ENCODE results near the gene DDX1. TPM values are rescaled to one million over a fixed set of nuclear protein-coding genes. Genes with fewer than 3 reads are reported as not detected.

DDX1 gene
- total RNA-seq, 1 experiment from 2014 or later = 115 TPM

DNA sequence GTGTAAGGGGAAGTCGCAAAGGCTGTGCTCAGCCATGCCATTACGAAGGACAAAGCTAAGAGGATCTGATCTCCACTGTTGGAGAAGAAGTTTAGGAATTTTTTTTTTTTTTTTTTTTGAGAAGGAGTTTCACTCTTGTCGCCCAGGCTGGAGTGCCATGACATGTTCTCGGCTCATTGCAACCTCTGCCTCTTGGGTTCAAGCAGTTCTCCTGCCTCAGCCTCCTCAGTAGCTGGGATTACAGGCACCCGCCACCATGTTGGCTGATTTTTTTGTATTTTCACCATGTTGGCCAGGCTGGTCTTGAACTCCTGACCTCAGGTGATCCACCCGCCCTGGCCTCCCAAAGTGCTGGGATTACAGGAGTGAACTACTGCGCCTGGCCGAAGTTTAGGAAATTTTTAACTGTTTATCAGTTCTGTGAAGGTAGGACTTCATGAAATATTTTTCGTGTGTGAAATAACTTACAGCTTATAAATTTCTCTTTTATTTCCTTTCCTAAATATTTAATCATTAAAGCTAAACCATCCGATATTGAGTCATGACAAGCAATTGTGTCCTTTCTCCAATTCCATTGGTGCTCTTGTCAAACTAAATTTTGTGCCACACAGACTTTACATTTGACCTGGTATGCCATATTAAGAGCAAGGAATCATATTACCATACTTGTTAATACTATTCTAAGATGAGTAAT is 22.2 kb downstream of the DDX1 start:
- Mint-ChIP-seq H3K27me3 (ENCODE audit: low read depth) (no peaks in the 10 kb centered on the region), H3K4me3 (no peak overlapping the region), H3K27ac (peak overlapping the region; percentile 18; the same call in 1 of the 2 replicates), H3K36me3 (peaks cover 51% of the 10 kb centered on the region), H3K4me1 (peaks cover 4% of the 10 kb centered on the region), H3K9me3 (peaks cover 11% of the 10 kb centered on the region)
- no peak for ATAC-seq
- ChIA-PET CTCF (no interaction called here), POLR2A (no interaction called here)
- no peak for DNase-seq (ENCODE audit: low spot score)
- TF ChIP-seq PRRX2 (CRISPR knock-in tag; IDR thresholded peaks at IDR 0.05) (no peak), ESRRA (CRISPR knock-in tag; IDR thresholded peaks at IDR 0.05; ENCODE audit: borderline replicate concordance) (no peak), IRF2 (CRISPR knock-in tag; IDR thresholded peaks at IDR 0.05; ENCODE audit: borderline replicate concordance, low read depth) (no peak), SMAD3 (CRISPR knock-in tag; IDR thresholded peaks at IDR 0.05; ENCODE audit: borderline replicate concordance) (no peak), NR3C1 (CRISPR knock-in tag; conservative IDR thresholded peaks at IDR 0.05; ENCODE audit: low read depth) (no peak), ZNF416 (CRISPR knock-in tag; IDR thresholded peaks at IDR 0.05) (no peak), KAT7 (CRISPR knock-in tag; IDR thresholded peaks at IDR 0.05; ENCODE audit: borderline replicate concordance) (no peak), CBFB (CRISPR knock-in tag; IDR thresholded peaks at IDR 0.05; ENCODE audit: low read depth) (no peak)
- TF ChIP-seq, protein P1, sequence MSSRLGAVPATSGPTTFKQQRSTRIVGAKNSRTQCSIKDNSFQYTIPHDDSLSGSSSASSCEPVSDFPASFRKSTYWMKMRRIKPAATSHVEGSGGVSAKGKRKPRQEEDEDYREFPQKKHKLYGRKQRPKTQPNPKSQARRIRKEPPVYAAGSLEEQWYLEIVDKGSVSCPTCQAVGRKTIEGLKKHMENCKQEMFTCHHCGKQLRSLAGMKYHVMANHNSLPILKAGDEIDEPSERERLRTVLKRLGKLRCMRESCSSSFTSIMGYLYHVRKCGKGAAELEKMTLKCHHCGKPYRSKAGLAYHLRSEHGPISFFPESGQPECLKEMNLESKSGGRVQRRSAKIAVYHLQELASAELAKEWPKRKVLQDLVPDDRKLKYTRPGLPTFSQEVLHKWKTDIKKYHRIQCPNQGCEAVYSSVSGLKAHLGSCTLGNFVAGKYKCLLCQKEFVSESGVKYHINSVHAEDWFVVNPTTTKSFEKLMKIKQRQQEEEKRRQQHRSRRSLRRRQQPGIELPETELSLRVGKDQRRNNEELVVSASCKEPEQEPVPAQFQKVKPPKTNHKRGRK (CRISPR knock-in tag; IDR thresholded peaks at IDR 0.05; ENCODE audit: borderline replicate concordance) = no peak
- TF ChIP-seq, protein P2, sequence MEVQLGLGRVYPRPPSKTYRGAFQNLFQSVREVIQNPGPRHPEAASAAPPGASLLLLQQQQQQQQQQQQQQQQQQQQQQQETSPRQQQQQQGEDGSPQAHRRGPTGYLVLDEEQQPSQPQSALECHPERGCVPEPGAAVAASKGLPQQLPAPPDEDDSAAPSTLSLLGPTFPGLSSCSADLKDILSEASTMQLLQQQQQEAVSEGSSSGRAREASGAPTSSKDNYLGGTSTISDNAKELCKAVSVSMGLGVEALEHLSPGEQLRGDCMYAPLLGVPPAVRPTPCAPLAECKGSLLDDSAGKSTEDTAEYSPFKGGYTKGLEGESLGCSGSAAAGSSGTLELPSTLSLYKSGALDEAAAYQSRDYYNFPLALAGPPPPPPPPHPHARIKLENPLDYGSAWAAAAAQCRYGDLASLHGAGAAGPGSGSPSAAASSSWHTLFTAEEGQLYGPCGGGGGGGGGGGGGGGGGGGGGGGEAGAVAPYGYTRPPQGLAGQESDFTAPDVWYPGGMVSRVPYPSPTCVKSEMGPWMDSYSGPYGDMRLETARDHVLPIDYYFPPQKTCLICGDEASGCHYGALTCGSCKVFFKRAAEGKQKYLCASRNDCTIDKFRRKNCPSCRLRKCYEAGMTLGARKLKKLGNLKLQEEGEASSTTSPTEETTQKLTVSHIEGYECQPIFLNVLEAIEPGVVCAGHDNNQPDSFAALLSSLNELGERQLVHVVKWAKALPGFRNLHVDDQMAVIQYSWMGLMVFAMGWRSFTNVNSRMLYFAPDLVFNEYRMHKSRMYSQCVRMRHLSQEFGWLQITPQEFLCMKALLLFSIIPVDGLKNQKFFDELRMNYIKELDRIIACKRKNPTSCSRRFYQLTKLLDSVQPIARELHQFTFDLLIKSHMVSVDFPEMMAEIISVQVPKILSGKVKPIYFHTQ (CRISPR knock-in tag; IDR thresholded peaks at IDR 0.05) = no peak
- TF ChIP-seq, protein P3, sequence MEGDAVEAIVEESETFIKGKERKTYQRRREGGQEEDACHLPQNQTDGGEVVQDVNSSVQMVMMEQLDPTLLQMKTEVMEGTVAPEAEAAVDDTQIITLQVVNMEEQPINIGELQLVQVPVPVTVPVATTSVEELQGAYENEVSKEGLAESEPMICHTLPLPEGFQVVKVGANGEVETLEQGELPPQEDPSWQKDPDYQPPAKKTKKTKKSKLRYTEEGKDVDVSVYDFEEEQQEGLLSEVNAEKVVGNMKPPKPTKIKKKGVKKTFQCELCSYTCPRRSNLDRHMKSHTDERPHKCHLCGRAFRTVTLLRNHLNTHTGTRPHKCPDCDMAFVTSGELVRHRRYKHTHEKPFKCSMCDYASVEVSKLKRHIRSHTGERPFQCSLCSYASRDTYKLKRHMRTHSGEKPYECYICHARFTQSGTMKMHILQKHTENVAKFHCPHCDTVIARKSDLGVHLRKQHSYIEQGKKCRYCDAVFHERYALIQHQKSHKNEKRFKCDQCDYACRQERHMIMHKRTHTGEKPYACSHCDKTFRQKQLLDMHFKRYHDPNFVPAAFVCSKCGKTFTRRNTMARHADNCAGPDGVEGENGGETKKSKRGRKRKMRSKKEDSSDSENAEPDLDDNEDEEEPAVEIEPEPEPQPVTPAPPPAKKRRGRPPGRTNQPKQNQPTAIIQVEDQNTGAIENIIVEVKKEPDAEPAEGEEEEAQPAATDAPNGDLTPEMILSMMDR (IDR thresholded peaks at IDR 0.05) = no peak
- TF ChIP-seq, protein P4, sequence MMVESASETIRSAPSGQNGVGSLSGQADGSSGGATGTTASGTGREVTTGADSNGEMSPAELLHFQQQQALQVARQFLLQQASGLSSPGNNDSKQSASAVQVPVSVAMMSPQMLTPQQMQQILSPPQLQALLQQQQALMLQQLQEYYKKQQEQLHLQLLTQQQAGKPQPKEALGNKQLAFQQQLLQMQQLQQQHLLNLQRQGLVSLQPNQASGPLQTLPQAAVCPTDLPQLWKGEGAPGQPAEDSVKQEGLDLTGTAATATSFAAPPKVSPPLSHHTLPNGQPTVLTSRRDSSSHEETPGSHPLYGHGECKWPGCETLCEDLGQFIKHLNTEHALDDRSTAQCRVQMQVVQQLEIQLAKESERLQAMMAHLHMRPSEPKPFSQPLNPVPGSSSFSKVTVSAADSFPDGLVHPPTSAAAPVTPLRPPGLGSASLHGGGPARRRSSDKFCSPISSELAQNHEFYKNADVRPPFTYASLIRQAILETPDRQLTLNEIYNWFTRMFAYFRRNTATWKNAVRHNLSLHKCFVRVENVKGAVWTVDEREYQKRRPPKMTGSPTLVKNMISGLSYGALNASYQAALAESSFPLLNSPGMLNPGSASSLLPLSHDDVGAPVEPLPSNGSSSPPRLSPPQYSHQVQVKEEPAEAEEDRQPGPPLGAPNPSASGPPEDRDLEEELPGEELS (CRISPR knock-in tag; IDR thresholded peaks at IDR 0.05) = no peak

DNA sequence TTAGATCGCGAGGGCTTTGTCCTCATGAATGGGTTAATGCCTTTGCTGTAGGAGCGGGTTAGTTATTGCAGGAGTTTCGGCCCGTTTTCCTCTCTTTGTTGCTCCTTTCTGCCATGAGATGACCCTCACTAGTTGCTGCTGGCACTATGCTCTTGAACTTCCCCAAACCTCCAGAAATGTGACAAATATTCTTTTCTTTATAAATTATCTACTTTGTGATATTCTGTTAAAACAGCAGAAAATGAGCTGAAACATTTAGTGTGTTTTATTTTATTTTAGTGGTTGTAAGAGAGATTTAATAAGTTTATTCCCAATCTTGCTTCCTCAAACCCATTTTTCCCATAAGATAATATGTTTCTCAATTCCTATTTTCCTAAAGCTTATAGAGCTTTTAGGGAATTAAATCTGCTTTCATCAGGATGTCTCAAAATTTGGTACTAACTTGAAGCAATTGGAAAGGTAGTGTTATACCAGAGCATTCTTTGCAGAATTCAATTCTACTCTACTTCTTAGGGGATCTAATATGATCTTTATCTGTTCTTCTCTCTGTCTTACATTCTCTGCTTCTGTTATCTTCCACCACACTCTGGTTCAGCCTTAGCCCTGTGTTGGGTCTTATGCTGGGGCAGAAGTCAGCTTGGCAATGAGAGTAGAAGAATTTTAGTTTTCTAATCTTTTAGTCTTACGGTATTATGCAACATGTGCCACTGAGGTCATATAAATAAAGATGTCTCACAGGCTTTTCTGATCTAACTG is 23.1 kb downstream of the DDX1 start:
- ChIA-PET POLR2A (no interaction called here), CTCF (no interaction called here)
- Mint-ChIP-seq H3K4me3 (no peak overlapping the region), H3K36me3 (peaks cover 47% of the 10 kb centered on the region), H3K27me3 (ENCODE audit: low read depth) (no peaks in the 10 kb centered on the region), H3K4me1 (peaks cover 4% of the 10 kb centered on the region), H3K9me3 (peaks cover 11% of the 10 kb centered on the region), H3K27ac (no peak overlapping the region)
- ATAC-seq (no peak), DNase-seq (ENCODE audit: low spot score) (no peak)
- TF ChIP-seq EMX1 (CRISPR knock-in tag; IDR thresholded peaks at IDR 0.05) = no peak
- TF ChIP-seq FOXK1 (CRISPR knock-in tag; IDR thresholded peaks at IDR 0.05) = no peak
- no peak for TF ChIP-seq ESRRA (CRISPR knock-in tag; IDR thresholded peaks at IDR 0.05; ENCODE audit: borderline replicate concordance)
- TF ChIP-seq CREM (CRISPR knock-in tag; IDR thresholded peaks at IDR 0.05) = no peak
- TF ChIP-seq, protein P5, sequence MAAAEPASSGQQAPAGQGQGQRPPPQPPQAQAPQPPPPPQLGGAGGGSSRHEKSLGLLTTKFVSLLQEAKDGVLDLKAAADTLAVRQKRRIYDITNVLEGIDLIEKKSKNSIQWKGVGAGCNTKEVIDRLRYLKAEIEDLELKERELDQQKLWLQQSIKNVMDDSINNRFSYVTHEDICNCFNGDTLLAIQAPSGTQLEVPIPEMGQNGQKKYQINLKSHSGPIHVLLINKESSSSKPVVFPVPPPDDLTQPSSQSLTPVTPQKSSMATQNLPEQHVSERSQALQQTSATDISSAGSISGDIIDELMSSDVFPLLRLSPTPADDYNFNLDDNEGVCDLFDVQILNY (CRISPR knock-in tag; IDR thresholded peaks at IDR 0.05) = no peak
- TF ChIP-seq, protein P6, sequence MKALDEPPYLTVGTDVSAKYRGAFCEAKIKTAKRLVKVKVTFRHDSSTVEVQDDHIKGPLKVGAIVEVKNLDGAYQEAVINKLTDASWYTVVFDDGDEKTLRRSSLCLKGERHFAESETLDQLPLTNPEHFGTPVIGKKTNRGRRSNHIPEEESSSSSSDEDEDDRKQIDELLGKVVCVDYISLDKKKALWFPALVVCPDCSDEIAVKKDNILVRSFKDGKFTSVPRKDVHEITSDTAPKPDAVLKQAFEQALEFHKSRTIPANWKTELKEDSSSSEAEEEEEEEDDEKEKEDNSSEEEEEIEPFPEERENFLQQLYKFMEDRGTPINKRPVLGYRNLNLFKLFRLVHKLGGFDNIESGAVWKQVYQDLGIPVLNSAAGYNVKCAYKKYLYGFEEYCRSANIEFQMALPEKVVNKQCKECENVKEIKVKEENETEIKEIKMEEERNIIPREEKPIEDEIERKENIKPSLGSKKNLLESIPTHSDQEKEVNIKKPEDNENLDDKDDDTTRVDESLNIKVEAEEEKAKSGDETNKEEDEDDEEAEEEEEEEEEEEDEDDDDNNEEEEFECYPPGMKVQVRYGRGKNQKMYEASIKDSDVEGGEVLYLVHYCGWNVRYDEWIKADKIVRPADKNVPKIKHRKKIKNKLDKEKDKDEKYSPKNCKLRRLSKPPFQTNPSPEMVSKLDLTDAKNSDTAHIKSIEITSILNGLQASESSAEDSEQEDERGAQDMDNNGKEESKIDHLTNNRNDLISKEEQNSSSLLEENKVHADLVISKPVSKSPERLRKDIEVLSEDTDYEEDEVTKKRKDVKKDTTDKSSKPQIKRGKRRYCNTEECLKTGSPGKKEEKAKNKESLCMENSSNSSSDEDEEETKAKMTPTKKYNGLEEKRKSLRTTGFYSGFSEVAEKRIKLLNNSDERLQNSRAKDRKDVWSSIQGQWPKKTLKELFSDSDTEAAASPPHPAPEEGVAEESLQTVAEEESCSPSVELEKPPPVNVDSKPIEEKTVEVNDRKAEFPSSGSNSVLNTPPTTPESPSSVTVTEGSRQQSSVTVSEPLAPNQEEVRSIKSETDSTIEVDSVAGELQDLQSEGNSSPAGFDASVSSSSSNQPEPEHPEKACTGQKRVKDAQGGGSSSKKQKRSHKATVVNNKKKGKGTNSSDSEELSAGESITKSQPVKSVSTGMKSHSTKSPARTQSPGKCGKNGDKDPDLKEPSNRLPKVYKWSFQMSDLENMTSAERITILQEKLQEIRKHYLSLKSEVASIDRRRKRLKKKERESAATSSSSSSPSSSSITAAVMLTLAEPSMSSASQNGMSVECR (CRISPR knock-in tag; IDR thresholded peaks at IDR 0.05; ENCODE audit: borderline replicate concordance) = no peak
- no peak for TF ChIP-seq OVOL2 (CRISPR knock-in tag; IDR thresholded peaks at IDR 0.05; ENCODE audit: borderline replicate concordance)

All from WTC11 (cell line).